PC-9 (cell line): ENCODE measurements around the gene RNLS. TPM values are rescaled to one million over a fixed set of nuclear protein-coding genes. Genes with fewer than 3 reads are reported as not detected.

Source experiments
- BruUV-seq: library from RNA; stranded (reverse); fragments of 400-500 nt; replicated peaks from 2 replicates; lab custom pipeline; 2021; lab: Mats Ljungman, UMichigan
- CTCF ChIA-PET: fragments of 300-600 bp; sonication (Branson Sonifier 250); formaldehyde crosslinking; loops from one replicate; lab custom pipeline; 2022; ENCODE audit warnings: antibody characterized with exemption; lab: Charles Lee
- POLR2A ChIA-PET: fragments of 300-600 bp; sonication (Branson Sonifier 250); formaldehyde crosslinking; loops from one replicate; lab custom pipeline; 2022; ENCODE audit warnings: antibody characterized with exemption; ENCODE audit not compliant: unreplicated experiment; lab: Charles Lee
- DNase-seq, 2 experiments: peaks; one replicate each; pipeline versions ENCODE4 v3.0.0 to v3.0.0-alpha.2; 2015 to 2022; ENCODE audit warnings: mixed read lengths in 1 of 2
- H2AFZ ChIP-seq: fragments of 200-600 bp; sonication (generic); 2 replicates; pipeline ENCODE4 v1.8.1; 2017; ENCODE audit warnings: antibody characterized with exemption
- H3F3A ChIP-seq: fragments of 200-600 bp; sonication (generic); 2 replicates; pipeline ENCODE4 v1.8.1; 2017; ENCODE audit warnings: antibody characterized with exemption, mild to moderate bottlenecking, low read depth; ENCODE audit not compliant: insufficient read depth
- H3K27ac ChIP-seq: fragments of 200-600 bp; sonication (generic); 2 replicates; pipeline ENCODE4 v1.6.1; 2016; ENCODE audit warnings: mixed run types
- H3K27me3 ChIP-seq: fragments of 200-600 bp; sonication (generic); 2 replicates; pipeline ENCODE4 v1.6.1; 2016; ENCODE audit warnings: low read depth, mixed run types; ENCODE audit not compliant: insufficient read depth
- H3K36me3 ChIP-seq: fragments of 200-600 bp; sonication (generic); 2 replicates; pipeline ENCODE4 v1.6.1; 2016; ENCODE audit warnings: low read depth, mixed run types
- H3K4me1 ChIP-seq: fragments of 200-600 bp; sonication (generic); replicated peaks from 2 replicates; pipeline ENCODE4 v1.6.1; 2016; ENCODE audit warnings: mixed run types; ENCODE audit not compliant: insufficient read depth
- H3K4me2 ChIP-seq: fragments of 200-600 bp; sonication (generic); 2 replicates; pipeline ENCODE4 v1.6.1; 2017; ENCODE audit warnings: mixed run types
- H3K4me3 ChIP-seq: fragments of 200-600 bp; sonication (generic); 2 replicates; pipeline ENCODE4 v1.6.1; 2016; ENCODE audit warnings: mixed run types
- H3K79me2 ChIP-seq: fragments of 200-600 bp; sonication (generic); 2 replicates; pipeline ENCODE4 v1.6.1; 2017; ENCODE audit warnings: low read depth, mixed run types
- H3K9me2 ChIP-seq: fragments of 200-600 bp; sonication (generic); 2 replicates; pipeline ENCODE4 v1.8.1; 2017; ENCODE audit warnings: mild to moderate bottlenecking; ENCODE audit not compliant: insufficient read depth
- H3K9me3 ChIP-seq: fragments of 200-600 bp; sonication (generic); 2 replicates; pipeline ENCODE4 v1.8.1; 2016; ENCODE audit warnings: low read depth; ENCODE audit not compliant: insufficient read depth
- H4K20me1 ChIP-seq: fragments of 200-600 bp; sonication (generic); 2 replicates; pipeline ENCODE4 v1.8.1; 2017; ENCODE audit not compliant: insufficient read depth
- CTCF ChIP-seq: fragments of 200-600 bp; sonication (generic); conservative IDR thresholded peaks from 2 replicates; pipeline ENCODE4 v1.6.1; 2017; ENCODE audit warnings: mixed run types, antibody characterized with exemption, mild to moderate bottlenecking, moderate library complexity
- EZH2 ChIP-seq: fragments of 200-600 bp; sonication (generic); IDR thresholded peaks from 2 replicates; pipeline ENCODE4 v1.8.0; 2017; ENCODE audit warnings: antibody characterized with exemption, low read depth
- intact Hi-C: fragments of 100-400 bp; cut with micrococcal nuclease; formaldehyde crosslinking; loops from one replicate; pipeline ENCODE4 v1.10.0; 2022; ENCODE audit not compliant: unreplicated experiment
- total RNA-seq: library from RNA; stranded (reverse); gene quantifications from 2 replicates; pipeline ENCODE4 v1.2.3, GENCODE V29; 2021

RNLS gene
- total RNA-seq, 1 experiment from 2014 or later, result not detected

- Histone ChIP-seq H3K27me3 (no peaks in the 10 kb centered on the region), H3K9me3 (no peaks in the 10 kb centered on the region), H3K4me2 (no peak overlapping the region), H3K4me1 (no peaks in the 10 kb centered on the region), H4K20me1 (no peaks in the 10 kb centered on the region), H3K27ac (no peak overlapping the region), H3F3A (no peaks in the 10 kb centered on the region), H3K4me3 (no peak overlapping the region), H3K9me2 (no peaks in the 10 kb centered on the region), H2AFZ (no peak overlapping the region), H3K36me3 (no peaks in the 10 kb centered on the region), H3K79me2 (no peaks in the 10 kb centered on the region)
- intact Hi-C loops, result no loop called here
- DNase-seq, result no peak
- no peak for TF ChIP-seq EZH2
- ChIA-PET POLR2A (no interaction called here), CTCF (no interaction called here)
- BruUV-seq, result no TSS peak
Measured at GRCh38 chr10:88466786-88467185, 116.3 kb downstream of the RNLS start.

- no peak for DNase-seq
- Histone ChIP-seq H3F3A (no peaks in the 10 kb centered on the region), H3K4me1 (no peaks in the 10 kb centered on the region), H3K36me3 (no peaks in the 10 kb centered on the region), H3K9me2 (no peaks in the 10 kb centered on the region), H3K4me3 (no peak overlapping the region), H3K27me3 (no peaks in the 10 kb centered on the region), H3K9me3 (no peaks in the 10 kb centered on the region), H3K4me2 (no peak overlapping the region), H2AFZ (no peak overlapping the region), H3K27ac (no peak overlapping the region), H4K20me1 (no peaks in the 10 kb centered on the region), H3K79me2 (no peaks in the 10 kb centered on the region)
- TF ChIP-seq EZH2 (no peak), CTCF (no peak)
- CTCF ChIA-PET, result no interaction called here
- BruUV-seq, result no TSS peak
- intact Hi-C loops, result no loop called here
- POLR2A ChIA-PET, result no interaction called here
Measured at GRCh38 chr10:88465765-88466164, 117.4 kb downstream of the RNLS start.

GRCh38 chr10:88463811-88464210 is 119.3 kb downstream of the RNLS start:
- TF ChIP-seq EZH2 (no peak), CTCF (no peak)
- Histone ChIP-seq H3K9me2 (no peaks in the 10 kb centered on the region), H3K27ac (no peak overlapping the region), H3K79me2 (no peaks in the 10 kb centered on the region), H3K36me3 (no peaks in the 10 kb centered on the region), H3F3A (no peaks in the 10 kb centered on the region), H3K4me2 (no peak overlapping the region), H3K4me3 (no peak overlapping the region), H3K4me1 (no peaks in the 10 kb centered on the region), H4K20me1 (no peaks in the 10 kb centered on the region), H3K27me3 (no peaks in the 10 kb centered on the region), H2AFZ (no peak overlapping the region), H3K9me3 (no peaks in the 10 kb centered on the region)
- POLR2A ChIA-PET, result no interaction called here
- no TSS peak for BruUV-seq
- CTCF ChIA-PET, result no interaction called here
- intact Hi-C loops, result no loop called here
- no peak for DNase-seq

GRCh38 chr10:88461426-88461825 is 121.7 kb downstream of the RNLS start:
- H3K27me3 ChIP-seq, result no peaks in the 10 kb centered on the region
- no peak overlapping the region for H3K4me3 ChIP-seq
- H4K20me1 ChIP-seq, result no peaks in the 10 kb centered on the region
- CTCF ChIA-PET, result no interaction called here
- H3K9me3 ChIP-seq, result no peaks in the 10 kb centered on the region
- no peak overlapping the region for H3K27ac ChIP-seq
- H2AFZ ChIP-seq, result no peak overlapping the region
- no peaks in the 10 kb centered on the region for H3K79me2 ChIP-seq
- no TSS peak for BruUV-seq
- no peaks in the 10 kb centered on the region for H3F3A ChIP-seq
- POLR2A ChIA-PET, result no interaction called here
- no peak for DNase-seq
- no peaks in the 10 kb centered on the region for H3K4me1 ChIP-seq
- TF ChIP-seq EZH2 (no peak), CTCF (no peak)
- H3K4me2 ChIP-seq, result no peak overlapping the region
- no peaks in the 10 kb centered on the region for H3K9me2 ChIP-seq
- intact Hi-C loops, result no loop called here
- no peaks in the 10 kb centered on the region for H3K36me3 ChIP-seq
